ENCODE data around the gene SLC18A2.
"Not testable (repeated sequence)": the region's sequence is repeated elsewhere in the genome, so short reads cannot be mapped to it uniquely, and the experiment has no call there.

The SLC18A2 gene

GRCh38 chr10:117294735-117295134 is 53.8 kb downstream of the SLC18A2 start:
- no peak for TF ChIP-seq CTCF (conservative IDR thresholded peaks at IDR 0.05; ENCODE audit: low read depth, low read length)
- Histone ChIP-seq H4K20me1 (ENCODE audit: insufficient read depth) (no peaks in the 10 kb centered on the region), H3K36me3 (ENCODE audit: insufficient read depth) (no peaks in the 10 kb centered on the region), H3K27ac (no peak overlapping the region), H3K9ac (no peak overlapping the region), H3K4me1 (ENCODE audit: low read depth, poor library complexity, severe bottlenecking) (peaks cover 7% of the 10 kb centered on the region), H2AFZ (ENCODE audit: low read depth) (no peak overlapping the region), H3K79me2 (ENCODE audit: insufficient read depth, low read depth) (0 out of 2 replicates have a peak, but pooled peaks cover 15% of the 10 kb centered on the region), H3K4me3 (IDR thresholded peaks at IDR 0.05; ENCODE audit: insufficient read depth, low read depth, low read length) (no peak overlapping the region), H3K4me2 (no peak overlapping the region), H3K27me3 (ENCODE audit: insufficient read depth, low read depth) (no peaks in the 10 kb centered on the region)

GRCh38 chr10:117298219-117298618 is 57.3 kb downstream of the SLC18A2 start:
- Histone ChIP-seq H3K4me1 (ENCODE audit: low read depth, poor library complexity, severe bottlenecking) (peaks cover under 1% of the 10 kb centered on the region), H3K36me3 (ENCODE audit: insufficient read depth) (no peaks in the 10 kb centered on the region), H3K4me3 (IDR thresholded peaks at IDR 0.05; ENCODE audit: insufficient read depth, low read depth, low read length) (no peak overlapping the region), H2AFZ (ENCODE audit: low read depth) (no peak overlapping the region), H4K20me1 (ENCODE audit: insufficient read depth) (no peaks in the 10 kb centered on the region), H3K79me2 (ENCODE audit: insufficient read depth, low read depth) (0 out of 2 replicates have a peak, but pooled peaks cover 12% of the 10 kb centered on the region), H3K4me2 (no peak overlapping the region), H3K27ac (no peak overlapping the region), H3K27me3 (ENCODE audit: insufficient read depth, low read depth) (no peaks in the 10 kb centered on the region), H3K9ac (no peak overlapping the region)
- no peak for TF ChIP-seq CTCF (conservative IDR thresholded peaks at IDR 0.05; ENCODE audit: low read depth, low read length)

- Histone ChIP-seq H3K27me3 (ENCODE audit: insufficient read depth, low read depth) (no peaks in the 10 kb centered on the region), H3K4me3 (IDR thresholded peaks at IDR 0.05; ENCODE audit: insufficient read depth, low read depth, low read length) (no peak overlapping the region), H3K4me1 (ENCODE audit: low read depth, poor library complexity, severe bottlenecking) (no peaks in the 10 kb centered on the region), H4K20me1 (ENCODE audit: insufficient read depth) (no peaks in the 10 kb centered on the region), H3K27ac (no peak overlapping the region), H3K9ac (no peak overlapping the region), H2AFZ (ENCODE audit: low read depth) (no peak overlapping the region), H3K36me3 (ENCODE audit: insufficient read depth) (no peaks in the 10 kb centered on the region), H3K79me2 (ENCODE audit: insufficient read depth, low read depth) (0 out of 2 replicates have a peak, but pooled peaks cover 3% of the 10 kb centered on the region), H3K4me2 (no peak overlapping the region)
- no peak for TF ChIP-seq CTCF (conservative IDR thresholded peaks at IDR 0.05; ENCODE audit: low read depth, low read length)
Observed at GRCh38 chr10:117299435-117299834, 58.5 kb downstream of the SLC18A2 start.

- Histone ChIP-seq H3K4me3 (IDR thresholded peaks at IDR 0.05; ENCODE audit: insufficient read depth, low read depth, low read length) (no peak overlapping the region), H3K36me3 (ENCODE audit: insufficient read depth) (no peaks in the 10 kb centered on the region), H3K27ac (no peak overlapping the region), H3K9ac (no peak overlapping the region), H4K20me1 (ENCODE audit: insufficient read depth) (no peaks in the 10 kb centered on the region), H3K79me2 (ENCODE audit: insufficient read depth, low read depth) (no peaks in the 10 kb centered on the region), H3K4me2 (no peak overlapping the region), H2AFZ (ENCODE audit: low read depth) (no peak overlapping the region), H3K27me3 (ENCODE audit: insufficient read depth, low read depth) (no peaks in the 10 kb centered on the region), H3K4me1 (ENCODE audit: low read depth, poor library complexity, severe bottlenecking) (no peaks in the 10 kb centered on the region)
- no peak for TF ChIP-seq CTCF (conservative IDR thresholded peaks at IDR 0.05; ENCODE audit: low read depth, low read length)
Observed at GRCh38 chr10:117300671-117301070, 59.8 kb downstream of the SLC18A2 start.

- not testable (repeated sequence) for H3K9ac ChIP-seq; H3K4me1 ChIP-seq (ENCODE audit: low read depth, poor library complexity, severe bottlenecking); H3K4me2 ChIP-seq; H3K79me2 ChIP-seq (ENCODE audit: insufficient read depth, low read depth); H3K27ac ChIP-seq; H3K4me3 ChIP-seq (IDR thresholded peaks at IDR 0.05; ENCODE audit: insufficient read depth, low read depth, low read length); H3K36me3 ChIP-seq (ENCODE audit: insufficient read depth); H2AFZ ChIP-seq (ENCODE audit: low read depth); H4K20me1 ChIP-seq (ENCODE audit: insufficient read depth); H3K27me3 ChIP-seq (ENCODE audit: insufficient read depth, low read depth)
Observed at GRCh38 chr10:117303451-117303850, 62.5 kb downstream of the SLC18A2 start.

All from KMS-11 (cell line).